Heart right ventricle (tissue), 16 donors: ENCODE results near the gene ERMAP. TPM values are rescaled to one million over a fixed set of nuclear protein-coding genes. Genes with fewer than 3 reads are reported as not detected.
"Not testable (repeated sequence)": the region's sequence is repeated elsewhere in the genome, so short reads cannot be mapped to it uniquely, and the experiment has no call there.

Source experiments
- ATAC-seq, 8 donors: fragments of 200-7000 bp; cut with Tn5 transposase; one replicate each; pipeline ENCODE4 v1.9.1; 2020; ENCODE audit warnings: mild to moderate bottlenecking in 8 of 8, moderate library complexity in 8 of 8, moderate number of reproducible peaks in 1 of 8
- DNase-seq, 2 donors: peaks; one replicate each; pipeline ENCODE4 v3.0.0-alpha.2; 2020
- H3K27ac ChIP-seq, 10 donors: fragments of 200-600 bp; sonication (generic) in 2 of 10; one replicate each; pipeline versions ENCODE4 v1.5.0 to v1.8.0; 2020 to 2022; ENCODE audit warnings: mild to moderate bottlenecking in 3 of 10
- H3K27me3 ChIP-seq, 7 donors: fragments of 200-600 bp; one replicate each; pipeline ENCODE4 v1.8.0; 2021 to 2022; ENCODE audit warnings: mild to moderate bottlenecking in 2 of 7
- H3K36me3 ChIP-seq, 9 donors: fragments of 200-600 bp; sonication (generic) in 1 of 9; one replicate each; pipeline versions ENCODE4 v1.5.0 to v1.8.0; 2020 to 2022; ENCODE audit warnings: mild to moderate bottlenecking in 2 of 9
- H3K4me1 ChIP-seq, 9 donors: fragments of 200-600 bp; sonication (generic) in 1 of 9; one replicate each; pipeline versions ENCODE4 v1.5.0 to v1.8.0; 2020 to 2022; ENCODE audit warnings: mild to moderate bottlenecking in 4 of 9
- H3K4me3 ChIP-seq, 10 donors: fragments of 200-600 bp; sonication (generic) in 2 of 10; one replicate each; pipeline versions ENCODE4 v1.5.0 to v1.8.0; 2020 to 2022; ENCODE audit warnings: mild to moderate bottlenecking in 7 of 10, moderate library complexity in 2 of 10
- H3K9me3 ChIP-seq, 11 donors: fragments of 200-600 bp in 10 of 11; sonication (generic) in 2 of 11; one replicate each; pipeline versions ENCODE4 v1.5.0 to v1.8.0; 2013 to 2022; ENCODE audit warnings: mild to moderate bottlenecking in 2 of 11, control low read depth in 1 of 11, moderate library complexity in 1 of 11
- WGBS, 2 donors: extraction: QIAGEN DNeasy Blood & Tissue Kit; methylation state at CpG; one replicate each; pipeline ENCODE4 v1.1.7; 2013; ENCODE audit warnings: inconsistent platforms in 1 of 2; 5-methylcytosine and 5-hydroxymethylcytosine counted together
- intact Hi-C, 10 donors: fragments of 100-400 bp; cut with DNase I; formaldehyde crosslinking; loops; one replicate each; pipeline versions ENCODE4 v1.11.1 to v1.14.2; 2022
- polyA plus RNA-seq, 2 donors: library from polyadenylated mRNA; stranded (reverse); fragments of 200-250 nt; gene quantifications; one replicate each; pipeline ENCODE4 v1.2.3, GENCODE V29; 2013
- total RNA-seq, 10 donors: library from RNA; stranded (reverse); fragmentation: NEBNext Ultra II Directional in 3 of 10; extraction: Animal tissue kit (Norgen Biotek cat#: 25700) in 3 of 10; gene quantifications; one replicate each; pipeline versions ENCODE4 v1.2.1 to v1.2.4, GENCODE V29; 2021 to 2023
- TF ChIP-seq, protein P1 (sequence below), 9 donors: fragments of 200-600 bp; sonication (generic) in 2 of 9; IDR thresholded peaks; one replicate each; pipeline versions ENCODE4 v1.5.0 to v1.8.0; 2021 to 2022; ENCODE audit warnings: antibody characterized with exemption in 9 of 9, mild to moderate bottlenecking in 5 of 9, moderate library complexity in 1 of 9
- donor health status: Arrhythmogenic right ventricular cardiomyopathy.
- donor health status: ischemic (EF 13 %, LVEDD 7.1; RV severe dilation, severe dysfunction).
- donor health status: healthy with polysubstance abuse.
- donor health status: DM: no; HTN: yes; CAD: no.
- donor health status: DM: no; HTN: no; CAD: no.
- donor health status: ischemic (EF 25% LVEDD 6.9; RV normal size, moderate dysfunction).
- donor health status: ischemic (EF 25% LVEDD 5.7; RV mildly dilated, moderate dysfunction).
- donor health status: healthy.
- donor health status: DM: yes; HTN: yes; CAD: no.
- donor health status: Ischemic cardiomyopathy.
- donor health status: ischemic (EF 35%, LVEDD 5.7; RV mildly dilated, moderate dysfunction).
- donor health status: nonischemic (EF 11% LVEDD 7.7; RV severe dilation, severe dysfunction).
- donor health status: DM: yes; HTN: yes; CAD: no.
- donor health status: PGD.
- donor health status: ischemic (EF 29% LVEDD 5.4; RV normal size, mild dysfunction).
- donor health status: nonischemic (EF 23%, LVEDD 6.1; RV moderate dilation, normal function).

Gene ERMAP
- total and polyA plus RNA-seq, 12 donors = 1.4 to 6.1 (median 5.0) TPM

DNA sequence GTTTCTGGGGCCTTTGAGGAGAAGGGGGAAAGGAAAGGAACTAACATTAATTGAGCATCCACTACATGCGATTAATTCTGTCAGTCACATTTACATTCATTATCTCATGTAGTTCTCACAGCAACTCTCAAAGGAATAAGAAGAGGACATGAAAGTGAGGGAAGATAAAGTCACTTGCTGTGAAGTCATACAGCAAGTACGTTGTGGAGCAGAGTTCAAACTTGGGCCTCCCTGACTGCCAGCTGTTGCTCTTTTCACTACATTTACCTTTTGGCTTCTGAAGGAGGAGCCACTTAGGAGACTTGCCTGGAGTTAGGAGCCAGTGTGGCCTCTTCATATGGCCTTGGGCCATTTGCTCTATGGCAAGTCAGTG, 35.7 kb downstream of the ERMAP start:
- no peak for ATAC-seq
- no peak for DNase-seq
- Histone ChIP-seq H3K27ac (peak overlapping the region in 1 of 10 donors; percentile 6), H3K36me3 (peaks cover 0 to 34% (median 20%) of the 10 kb centered on the region in 9 donors), H3K4me1 (peaks cover 0 to 14% (median 5%) of the 10 kb centered on the region in 9 donors), H3K9me3 (peaks cover 0 to 12% (median 0%) of the 10 kb centered on the region in 11 donors), H3K27me3 (no peaks in the 10 kb centered on the region), H3K4me3 (no peak overlapping the region)
- WGBS, 2 donors = 36 to 56% methylated on average over 2 of the region's 2 CpGs
- intact Hi-C loops = no loop called here
- TF ChIP-seq, protein P1, sequence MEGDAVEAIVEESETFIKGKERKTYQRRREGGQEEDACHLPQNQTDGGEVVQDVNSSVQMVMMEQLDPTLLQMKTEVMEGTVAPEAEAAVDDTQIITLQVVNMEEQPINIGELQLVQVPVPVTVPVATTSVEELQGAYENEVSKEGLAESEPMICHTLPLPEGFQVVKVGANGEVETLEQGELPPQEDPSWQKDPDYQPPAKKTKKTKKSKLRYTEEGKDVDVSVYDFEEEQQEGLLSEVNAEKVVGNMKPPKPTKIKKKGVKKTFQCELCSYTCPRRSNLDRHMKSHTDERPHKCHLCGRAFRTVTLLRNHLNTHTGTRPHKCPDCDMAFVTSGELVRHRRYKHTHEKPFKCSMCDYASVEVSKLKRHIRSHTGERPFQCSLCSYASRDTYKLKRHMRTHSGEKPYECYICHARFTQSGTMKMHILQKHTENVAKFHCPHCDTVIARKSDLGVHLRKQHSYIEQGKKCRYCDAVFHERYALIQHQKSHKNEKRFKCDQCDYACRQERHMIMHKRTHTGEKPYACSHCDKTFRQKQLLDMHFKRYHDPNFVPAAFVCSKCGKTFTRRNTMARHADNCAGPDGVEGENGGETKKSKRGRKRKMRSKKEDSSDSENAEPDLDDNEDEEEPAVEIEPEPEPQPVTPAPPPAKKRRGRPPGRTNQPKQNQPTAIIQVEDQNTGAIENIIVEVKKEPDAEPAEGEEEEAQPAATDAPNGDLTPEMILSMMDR (IDR thresholded peaks at IDR 0.05) = no peak

DNA sequence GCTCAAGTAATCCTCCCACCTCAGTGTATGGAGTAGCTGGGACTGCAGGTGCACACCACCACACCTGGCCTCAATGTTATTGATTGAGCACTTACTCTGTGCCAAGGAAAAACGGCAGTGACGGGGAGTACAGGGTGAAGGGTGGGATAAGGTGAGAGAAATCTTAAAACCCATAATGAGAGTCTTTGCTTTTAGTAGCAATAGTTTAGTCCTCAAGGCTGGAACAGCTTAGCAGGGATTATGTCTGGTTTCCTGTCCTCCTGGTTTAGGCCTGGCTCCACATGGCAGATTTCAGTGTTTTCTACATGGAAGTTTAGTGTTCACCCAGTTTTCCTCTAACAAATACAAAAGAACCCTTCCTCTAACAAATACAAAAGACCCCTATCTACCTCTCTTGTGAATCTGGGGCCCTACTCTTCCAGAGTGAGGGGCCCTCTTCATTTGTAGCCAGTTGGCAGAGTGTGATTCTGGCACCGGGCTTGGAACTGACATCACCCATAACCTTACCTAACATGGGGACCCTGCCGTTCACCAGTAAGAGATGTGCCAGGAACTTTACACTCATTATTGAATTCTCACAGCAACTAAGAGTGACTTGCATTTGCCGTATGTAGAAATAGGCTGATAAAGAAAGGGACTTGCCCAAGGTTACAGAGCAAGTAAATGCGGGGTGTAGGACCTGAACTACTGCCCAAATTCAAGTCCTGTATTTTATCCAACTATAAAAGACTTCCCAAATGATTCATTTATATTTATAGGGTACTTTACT, 36.4 kb downstream of the ERMAP start:
- Histone ChIP-seq H3K4me3 (no peak overlapping the region), H3K27me3 (no peaks in the 10 kb centered on the region), H3K9me3 (peaks cover 0 to 12% (median 0%) of the 10 kb centered on the region in 11 donors), H3K36me3 (peaks cover 0 to 34% (median 20%) of the 10 kb centered on the region in 9 donors), H3K4me1 (peaks cover 0 to 11% (median 0%) of the 10 kb centered on the region in 9 donors), H3K27ac (peak overlapping the region in 3 of 10 donors; percentile 1 to 6 (median 4))
- DNase-seq (no peak), ATAC-seq (peak in 3 of 8 donors; percentile 21 to 56 (median 48))
- TF ChIP-seq, protein P1 (IDR thresholded peaks at IDR 0.05) = no peak
- intact Hi-C loops = no loop called here
- WGBS, 2 donors = 74 to 80% methylated on average over 6 of the region's 6 CpGs

DNA sequence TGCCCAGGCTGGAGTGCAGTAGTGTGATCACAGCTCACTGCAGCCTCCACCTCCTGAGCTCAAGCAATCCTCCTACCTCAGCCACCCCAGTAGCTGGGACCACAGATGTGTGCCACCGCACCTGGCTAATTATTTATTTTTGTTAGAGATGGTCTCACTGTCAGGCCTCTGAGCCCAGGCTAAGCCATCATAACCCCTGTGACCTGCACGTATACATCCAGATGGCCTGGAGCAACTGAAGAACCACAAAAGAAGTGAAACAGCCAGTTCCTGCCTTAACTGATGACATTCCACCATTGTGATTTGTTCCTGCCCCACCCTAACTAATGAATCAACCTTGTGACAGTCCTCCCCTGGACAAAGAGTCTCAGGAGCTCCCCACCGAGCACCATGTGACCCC, 39.6 kb downstream of the ERMAP start:
- peaks cover 0 to 17% (median 0%) of the 10 kb centered on the region in 7 donors for H3K27me3 ChIP-seq
- ATAC-seq, H3K36me3 ChIP-seq, H3K27ac ChIP-seq, intact Hi-C loops, DNase-seq, H3K4me3 ChIP-seq: not testable (repeated sequence)
- 88 to 89% methylated on average over 3 of the region's 3 CpGs for WGBS, 2 donors
- peaks cover 0 to 11% (median 0%) of the 10 kb centered on the region in 9 donors for H3K4me1 ChIP-seq
- peaks cover 0 to 18% (median 0%) of the 10 kb centered on the region in 11 donors for H3K9me3 ChIP-seq

DNA sequence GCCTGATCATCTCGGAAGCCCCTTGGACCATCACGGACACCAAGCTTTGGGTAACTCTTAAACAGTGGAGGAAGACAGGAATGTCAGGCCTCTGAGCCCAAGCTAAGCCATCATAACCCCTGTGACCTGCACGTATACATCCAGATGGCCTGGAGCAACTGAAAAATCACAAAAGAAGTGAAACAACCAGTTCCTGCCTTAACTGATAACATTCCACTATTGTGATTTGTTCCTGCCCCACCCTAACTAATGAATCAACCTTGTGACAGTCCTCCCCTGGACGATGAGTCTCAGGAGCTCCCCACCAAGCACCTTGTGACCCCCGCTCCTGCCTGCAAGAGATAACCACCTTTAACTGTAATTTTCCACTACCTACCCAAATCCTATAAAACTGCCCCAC, 42.4 kb downstream of the ERMAP start:
- DNase-seq, H3K4me1 ChIP-seq, H3K36me3 ChIP-seq, H3K27ac ChIP-seq, H3K4me3 ChIP-seq, ATAC-seq, intact Hi-C loops: not testable (repeated sequence)
- Histone ChIP-seq H3K27me3 (peaks cover 0 to 27% (median 0%) of the 10 kb centered on the region in 7 donors), H3K9me3 (peaks cover 0 to 12% (median 0%) of the 10 kb centered on the region in 11 donors)
- WGBS, 2 donors = 82 to 87% methylated on average over 5 of the region's 5 CpGs

DNA sequence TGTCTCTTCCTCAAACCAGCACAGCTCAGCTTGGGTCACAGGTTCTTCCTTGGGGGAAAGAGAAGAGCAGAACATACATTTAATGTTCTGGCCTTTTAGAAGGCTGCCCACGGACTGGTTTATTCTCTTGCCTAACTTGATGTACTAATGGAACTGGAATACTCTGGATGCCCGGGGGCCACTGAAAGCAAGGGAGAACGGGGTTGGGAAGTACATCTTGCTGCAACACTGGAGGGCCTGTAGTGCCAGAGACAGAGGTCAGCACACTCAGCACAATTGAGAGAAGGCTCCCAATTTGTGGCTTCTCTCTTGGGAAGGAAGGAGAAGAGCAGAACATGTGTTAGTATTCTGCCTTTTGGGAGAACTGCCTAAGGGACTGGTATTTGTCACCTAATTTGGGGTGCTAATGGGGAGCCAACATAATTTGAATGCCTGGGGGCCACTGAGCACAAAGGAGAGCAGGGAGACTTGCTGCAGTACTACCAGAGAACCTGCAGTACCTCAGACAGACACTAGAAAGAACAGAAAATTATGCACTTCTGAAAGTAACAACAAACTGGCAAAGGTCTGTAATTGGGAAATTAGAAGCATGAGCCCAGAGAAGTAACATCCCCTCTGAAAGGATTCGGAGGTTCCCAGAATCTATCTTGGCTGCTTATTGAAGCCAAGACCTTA, 43.6 kb downstream of the ERMAP start:
- 74 to 87% methylated on average over 4 of the region's 4 CpGs for WGBS, 2 donors
- H3K27me3 ChIP-seq = peaks cover 0 to 27% (median under 1%) of the 10 kb centered on the region in 7 donors
- no peak overlapping the region for H3K27ac ChIP-seq
- H3K36me3 ChIP-seq = no peaks in the 10 kb centered on the region
- TF ChIP-seq, protein P1 (IDR thresholded peaks at IDR 0.05) = no peak
- no peak overlapping the region for H3K4me3 ChIP-seq
- no peak for ATAC-seq
- DNase-seq = no peak
- H3K9me3 ChIP-seq = peaks cover 0 to 12% (median 0%) of the 10 kb centered on the region in 11 donors
- intact Hi-C loops = no loop called here
- H3K4me1 ChIP-seq = no peaks in the 10 kb centered on the region
